ENCODE data around the gene RNF44. TPM values are rescaled to one million over a fixed set of nuclear protein-coding genes. Genes with fewer than 3 reads are reported as not detected.
A peak's percentile ranks its signal among the peaks of the same experiment; 100 is the strongest.

RNF44 gene
- total RNA-seq, 1 donor from 2014 or later: 44.7 TPM

DNA sequence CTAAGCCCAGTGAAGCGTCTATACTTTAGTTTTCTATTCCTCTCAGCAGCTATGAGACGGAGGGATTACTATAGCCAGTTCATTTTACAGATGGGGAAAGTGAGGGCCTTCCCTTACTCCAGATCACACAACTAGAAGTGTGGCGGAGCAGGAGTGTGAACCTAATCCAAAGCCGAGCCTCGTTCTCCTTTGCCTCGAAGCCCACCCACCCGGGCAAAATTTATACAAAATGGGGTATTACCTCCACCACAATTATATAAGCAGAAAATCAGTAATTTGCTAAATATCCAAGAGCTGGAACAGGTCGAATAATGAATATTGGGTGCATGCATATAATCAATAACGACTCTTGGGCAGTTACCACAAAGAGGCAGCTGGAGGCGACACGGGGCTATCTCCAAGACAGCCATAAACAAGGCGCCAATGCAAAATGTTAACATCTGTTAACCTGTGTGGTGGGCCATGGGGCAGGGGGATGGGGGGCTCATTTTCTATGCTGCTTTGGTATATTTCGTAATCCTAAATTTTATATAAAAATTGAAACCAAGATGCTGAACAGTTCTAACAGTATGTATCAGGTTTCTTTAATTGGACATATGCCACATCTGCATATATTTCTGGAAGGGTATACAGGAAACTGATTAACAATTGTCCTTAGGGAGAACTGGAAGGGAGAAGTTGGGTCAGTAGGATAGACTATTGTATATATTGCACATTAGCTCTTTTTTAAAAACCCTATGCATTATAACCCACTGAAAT lies 1.2 kb upstream of the RNF44 start:
- no peak for ATAC-seq
- no peak for DNase-seq (ENCODE audit: low spot score)
- intact Hi-C loops (cut with DNase I): no loop called here

DNA sequence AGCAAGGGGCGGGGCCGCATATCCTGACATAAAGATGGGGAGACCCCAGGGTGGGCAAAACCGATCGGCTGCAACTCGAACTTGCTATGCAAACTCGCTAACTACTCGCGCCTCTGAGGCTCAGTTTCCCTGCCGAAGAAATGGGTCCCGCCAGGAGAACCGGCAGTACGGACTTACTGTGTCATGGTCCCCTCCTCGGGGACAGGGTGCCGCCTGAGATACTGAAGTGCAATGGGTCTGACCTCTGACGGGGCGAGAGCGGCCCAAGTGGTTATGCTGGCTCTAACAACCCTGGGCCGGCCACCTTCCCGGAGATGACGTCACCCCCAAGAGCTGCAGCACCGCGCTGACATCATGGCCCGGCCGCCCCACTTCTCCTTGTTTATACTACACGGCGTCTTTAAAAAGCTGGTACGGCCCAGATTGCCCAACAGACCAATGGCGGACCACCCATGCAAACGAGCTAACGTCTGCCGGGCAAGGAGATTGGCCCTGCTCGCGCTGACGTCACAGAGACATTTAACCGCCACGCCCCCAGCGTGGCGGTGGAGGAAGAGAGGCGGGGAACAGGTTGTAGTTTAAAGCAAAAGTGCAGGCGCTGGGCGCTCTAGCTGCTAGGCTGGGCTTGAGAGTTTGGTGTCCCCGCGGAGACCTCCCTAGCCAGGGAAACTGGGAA lies 490 bp upstream of the RNF44 start:
- ATAC-seq: peak; percentile 94
- intact Hi-C loops (cut with DNase I): no loop called here

DNA sequence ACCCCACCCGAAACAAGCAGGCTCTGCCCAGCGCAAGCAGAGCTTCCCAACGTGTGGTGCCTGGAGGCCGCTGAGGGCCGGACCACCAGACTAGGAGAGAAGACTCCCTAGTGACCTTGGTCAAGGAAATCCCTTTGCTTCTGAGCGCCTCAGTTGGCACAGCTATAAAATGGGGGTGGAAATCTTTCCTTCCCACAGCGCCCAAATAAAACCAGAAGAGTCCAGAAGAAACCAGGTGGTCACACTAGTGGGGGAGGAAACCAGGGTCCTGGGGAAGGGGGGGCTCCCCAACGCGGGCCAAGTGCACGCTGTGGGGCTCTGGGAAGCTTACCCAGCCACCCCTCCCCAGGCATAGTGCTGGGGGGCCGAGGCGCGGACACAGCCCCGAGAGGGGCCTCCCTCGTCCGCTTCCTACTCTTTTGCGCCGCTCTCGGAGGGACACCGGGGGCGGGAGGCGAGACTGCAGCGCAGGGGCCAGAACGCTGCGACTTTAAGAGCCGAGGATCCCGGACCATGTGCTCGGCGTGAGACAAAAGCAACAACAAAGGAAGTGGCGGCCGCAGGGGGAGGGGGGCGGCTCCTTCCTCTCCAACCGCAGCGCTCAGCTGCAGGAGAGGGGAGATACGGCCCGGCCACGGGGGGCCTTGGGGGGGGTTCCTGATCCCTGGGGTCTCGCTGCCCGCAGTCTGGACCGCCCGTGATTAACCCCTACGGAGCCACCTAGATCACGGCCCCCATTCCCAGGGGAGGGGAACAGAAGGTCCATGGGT lies 885 bp downstream of the RNF44 start:
- peak; percentile 90 for DNase-seq (ENCODE audit: low spot score)
- intact Hi-C loops (cut with DNase I): no loop called here
- ATAC-seq: peak; percentile 53

More for the DNA sequence above, 490 bp upstream of the RNF44 start:
- DNase-seq (ENCODE audit: low spot score): peak; percentile 99

DNA sequence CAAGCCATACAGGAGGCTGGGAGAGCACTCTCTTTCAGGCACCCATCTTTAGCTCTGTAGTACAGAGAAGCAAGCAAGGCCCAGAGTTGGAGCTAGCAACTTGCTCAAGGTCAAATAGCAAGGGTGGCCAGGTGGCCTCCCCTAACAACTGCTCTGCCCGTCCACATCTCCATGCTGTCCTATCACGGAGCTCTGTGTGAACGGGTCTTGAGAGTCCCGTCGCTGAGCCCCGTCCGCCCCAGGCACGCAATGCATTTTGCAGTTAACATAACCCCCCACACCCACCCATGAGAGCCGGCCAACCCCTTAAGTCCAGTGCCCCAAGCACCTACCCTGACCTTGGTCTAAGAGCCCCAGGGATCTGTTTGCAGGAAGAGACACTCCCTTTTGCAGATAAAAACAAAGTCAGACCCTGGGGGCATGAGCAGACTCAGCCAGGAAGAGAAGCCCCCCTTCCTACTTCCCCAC lies 1.5 kb downstream of the RNF44 start:
- intact Hi-C loops (cut with DNase I): no loop called here

DNA sequence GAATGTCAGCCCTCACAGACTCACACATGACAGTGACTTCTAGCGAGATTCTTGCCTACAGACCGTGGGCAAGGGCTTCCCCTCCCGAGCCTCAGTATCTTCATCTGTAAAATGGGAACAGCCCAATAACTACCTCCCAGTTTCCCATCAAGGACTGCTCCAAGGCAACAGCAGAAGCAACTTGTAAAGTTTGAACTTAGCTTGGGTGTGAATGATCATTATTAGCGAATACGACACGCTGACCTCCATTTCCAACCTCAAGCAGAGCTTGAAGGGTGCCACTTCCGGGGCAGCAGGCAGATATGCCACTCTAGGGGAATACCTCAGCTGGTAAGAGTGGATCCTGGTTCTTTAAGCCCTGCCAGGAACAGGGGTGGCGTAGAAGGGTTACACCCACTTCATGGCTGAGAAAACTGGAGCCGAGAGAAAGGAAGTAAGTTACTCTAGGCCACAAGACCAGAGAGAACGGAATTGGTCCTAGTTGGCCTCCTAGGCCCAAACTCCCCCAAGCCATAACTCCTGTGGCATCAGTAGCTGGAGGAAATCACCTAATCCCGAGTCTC lies 2.0 kb downstream of the RNF44 start:
- ATAC-seq (no peak), DNase-seq (ENCODE audit: low spot score) (no peak)
- intact Hi-C loops (cut with DNase I): no loop called here

More for the DNA sequence above, 1.5 kb downstream of the RNF44 start:
- DNase-seq (ENCODE audit: low spot score) (no peak), ATAC-seq (no peak)

DNA sequence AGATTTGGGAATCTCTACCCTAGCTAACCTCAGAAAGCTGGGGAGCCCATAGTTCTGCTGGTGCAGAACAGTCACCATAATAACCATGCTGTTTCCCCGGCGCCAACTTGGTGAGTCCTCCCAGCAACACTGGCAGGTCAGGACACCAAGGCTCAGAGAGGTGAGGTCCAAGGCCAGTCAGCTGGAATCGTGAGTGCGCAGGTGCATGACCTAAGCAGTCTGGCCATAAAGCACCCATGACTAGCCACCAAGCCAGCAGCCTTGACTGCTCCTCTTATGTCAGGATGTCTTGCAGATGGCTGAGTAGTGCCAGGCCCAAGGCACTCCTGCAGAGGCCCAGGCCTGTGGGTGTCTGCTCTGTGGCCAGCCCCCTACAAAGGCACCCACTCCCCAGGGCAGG lies 2.6 kb downstream of the RNF44 start:
- intact Hi-C loops (cut with DNase I): no loop called here
- no peak for DNase-seq (ENCODE audit: low spot score)
- ATAC-seq: no peak

DNA sequence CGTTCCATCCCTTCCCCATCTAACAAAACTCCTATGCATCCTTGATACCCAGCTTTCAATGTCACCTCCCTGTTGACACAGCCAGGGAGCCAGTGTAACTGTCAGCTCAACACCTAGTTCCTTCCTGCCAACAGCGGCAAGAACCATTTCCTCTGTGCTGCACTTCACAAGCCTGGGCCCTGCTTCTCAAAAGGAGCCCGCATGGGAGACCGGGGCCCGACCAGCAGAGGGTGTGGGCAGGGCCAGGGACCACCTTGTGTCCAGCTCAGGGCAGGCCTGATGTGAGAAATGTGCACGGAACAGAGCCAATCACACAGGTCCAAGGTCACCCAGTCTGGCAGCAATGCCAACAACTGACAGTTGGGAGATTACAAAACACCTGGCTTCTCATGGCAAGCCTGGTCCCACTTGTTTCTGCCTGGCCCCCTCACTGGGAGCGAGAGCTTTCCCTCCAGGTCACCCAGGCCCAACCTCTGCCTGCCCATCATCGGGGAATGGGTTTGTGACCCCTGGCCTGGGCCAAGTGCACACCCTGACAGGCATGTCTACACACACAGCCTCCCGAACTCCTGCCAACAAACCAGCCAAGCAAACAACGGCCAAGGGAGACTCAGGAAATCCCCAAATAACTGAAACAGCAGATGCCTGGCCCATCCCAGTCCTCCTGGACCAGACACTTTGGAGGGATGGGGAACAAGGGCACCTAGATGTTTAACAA lies 3.1 kb downstream of the RNF44 start:
- DNase-seq (ENCODE audit: low spot score): peak; percentile 62
- intact Hi-C loops (cut with DNase I): no loop called here
- no peak for ATAC-seq

DNA sequence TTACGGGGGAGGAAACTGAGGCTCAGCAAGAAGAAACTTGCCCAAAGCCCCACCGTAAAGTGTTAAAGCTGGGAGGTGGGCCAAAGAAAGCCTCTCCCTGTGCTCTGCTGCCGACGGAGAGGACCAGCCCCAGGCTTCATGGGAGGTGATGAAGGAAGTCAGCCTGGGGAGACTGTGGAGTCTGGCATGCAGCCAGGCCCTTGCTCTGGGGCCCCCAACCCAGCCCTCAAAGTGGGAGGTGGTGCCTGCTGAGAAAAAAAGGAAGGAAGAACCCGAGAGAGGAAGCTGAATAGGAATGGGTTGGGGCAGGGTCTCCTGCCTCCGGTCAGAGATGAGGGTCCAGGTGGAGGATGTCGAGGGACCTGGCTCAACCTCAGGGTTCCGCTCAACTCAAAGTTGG lies 3.8 kb downstream of the RNF44 start:
- intact Hi-C loops (cut with DNase I): no loop called here
- DNase-seq (ENCODE audit: low spot score) (peak; percentile 75), ATAC-seq (no peak)

DNA sequence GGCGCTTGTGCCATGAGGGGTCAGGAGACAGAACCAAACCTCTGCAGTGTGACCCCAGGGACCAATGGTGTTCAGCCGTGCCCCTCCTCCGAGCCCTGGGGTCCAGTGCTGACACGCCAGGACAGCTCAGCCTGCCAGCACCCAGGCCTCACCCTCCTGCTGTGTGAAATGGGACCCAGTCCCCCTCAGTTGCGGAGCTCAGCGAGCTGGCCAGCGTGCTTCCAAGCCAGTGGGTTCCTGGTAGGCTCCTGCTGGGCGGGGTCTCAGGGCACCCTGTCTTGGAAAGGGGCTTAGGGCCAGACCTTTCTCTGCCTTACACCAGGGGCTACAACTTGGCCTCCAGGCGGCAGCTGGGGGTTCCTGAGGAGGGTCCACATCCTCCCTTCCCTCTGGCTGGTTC lies 4.4 kb downstream of the RNF44 start:
- DNase-seq (ENCODE audit: low spot score) (peak; percentile 55), ATAC-seq (no peak)
- intact Hi-C loops (cut with DNase I): no loop called here

DNA sequence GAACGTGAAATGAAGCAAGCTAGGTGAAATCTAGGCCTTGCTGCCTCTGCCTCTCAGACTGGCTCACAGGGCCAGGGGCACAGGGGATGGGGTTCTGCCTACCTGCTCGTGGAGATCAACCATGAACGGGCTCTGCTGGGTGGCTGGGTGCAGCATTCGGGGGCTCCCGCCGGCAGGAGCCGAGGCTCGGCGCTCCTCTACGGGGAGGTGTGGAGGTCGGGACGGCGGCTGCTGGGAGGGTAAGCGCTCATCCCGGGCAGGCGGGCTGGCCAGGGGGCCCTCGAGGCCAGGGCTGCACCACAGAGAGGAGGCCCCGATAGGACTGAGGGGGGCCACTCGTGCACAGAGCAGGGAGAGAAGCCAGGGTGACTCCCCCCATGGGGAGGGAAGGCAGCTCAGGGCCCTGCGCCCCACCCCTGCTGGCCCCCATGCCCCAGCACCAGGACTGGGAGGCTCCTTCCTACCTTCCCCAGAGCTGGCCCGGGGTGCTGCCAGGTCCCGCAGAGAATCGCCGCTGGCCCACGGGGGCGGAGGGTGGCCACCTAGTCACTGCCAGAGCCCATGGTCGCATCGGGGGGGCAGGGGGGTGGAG lies 5.2 kb downstream of the RNF44 start:
- DNase-seq (ENCODE audit: low spot score): peak; percentile 55
- no peak for ATAC-seq
- intact Hi-C loops (cut with DNase I): no loop called here

DNA sequence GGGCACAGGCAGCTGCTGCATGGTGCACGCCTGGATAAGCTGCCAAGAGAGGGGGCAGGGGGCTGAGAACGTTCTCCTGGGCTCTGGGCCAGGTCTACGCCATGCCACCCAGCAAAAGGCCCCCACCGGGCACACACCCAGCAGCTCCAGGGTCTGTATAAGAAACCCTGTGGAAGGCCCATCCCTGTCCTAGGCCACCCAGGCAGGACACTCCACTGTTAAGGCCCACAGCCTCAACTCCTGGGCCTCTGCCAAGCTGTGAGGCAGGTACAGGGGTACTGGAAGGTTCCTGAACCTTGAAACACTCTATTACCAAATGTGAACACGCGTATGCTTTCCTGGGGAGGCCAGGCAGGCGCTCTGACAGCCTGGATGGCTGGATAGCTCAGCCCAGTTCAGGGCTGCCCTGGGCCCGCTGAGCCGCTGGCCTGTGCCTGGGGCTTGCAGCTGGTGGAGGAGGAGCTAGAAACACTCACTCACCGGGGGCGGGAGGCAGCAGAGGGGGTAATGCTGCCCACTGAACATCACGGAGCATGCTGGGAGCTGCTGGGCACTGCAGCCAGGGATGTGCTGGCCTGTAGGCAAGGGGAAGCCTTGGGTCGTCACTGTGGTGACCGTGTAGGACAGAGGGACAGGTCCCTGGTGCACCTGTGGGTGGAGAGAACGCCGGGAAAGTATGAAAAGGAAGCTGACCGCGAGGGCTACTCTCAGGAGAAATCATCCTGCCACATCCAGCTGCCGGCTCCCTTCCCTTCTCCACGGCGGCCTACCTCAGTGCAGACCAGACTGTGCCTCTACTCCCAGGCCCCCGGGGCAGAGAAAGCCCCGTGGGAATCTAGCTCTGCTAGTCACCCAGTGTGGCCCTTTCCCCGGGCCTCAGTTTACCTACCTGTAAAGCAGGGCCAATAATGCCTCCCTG lies 6.0 kb downstream of the RNF44 start:
- ATAC-seq (peak; percentile 58), DNase-seq (ENCODE audit: low spot score) (peak; percentile 65)
- intact Hi-C loops (cut with DNase I): no loop called here

DNA sequence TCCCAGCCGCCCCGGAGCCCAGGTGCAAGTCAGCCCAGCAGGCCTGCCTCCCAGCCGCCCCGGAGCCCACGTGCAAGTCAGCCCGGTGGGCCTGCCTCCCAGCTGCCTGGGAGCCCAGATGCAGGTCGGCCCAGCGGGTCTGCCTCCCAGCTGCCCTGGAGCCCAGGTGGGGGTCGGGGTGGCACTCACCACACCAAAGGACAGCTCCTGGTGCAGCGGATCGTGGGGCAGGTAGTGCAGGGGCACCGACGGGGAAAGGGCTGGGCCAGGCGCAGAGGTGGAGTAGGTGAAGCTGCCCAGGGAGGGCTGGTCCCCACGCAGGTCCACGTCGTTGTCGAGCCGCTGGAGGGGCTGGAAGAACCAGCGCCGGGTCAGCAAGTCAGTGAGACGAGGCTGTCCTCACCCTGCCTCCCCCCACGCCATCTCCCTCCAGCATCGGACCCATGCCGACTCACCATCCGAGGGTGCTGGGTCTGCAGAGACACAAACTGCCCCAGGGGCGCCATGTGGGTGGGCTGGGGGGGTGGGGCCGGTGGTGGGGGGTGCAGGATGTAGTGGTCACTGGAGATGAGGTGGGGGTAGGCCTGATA lies 6.7 kb downstream of the RNF44 start:
- peak; percentile 57 for DNase-seq (ENCODE audit: low spot score)
- intact Hi-C loops (cut with DNase I): no loop called here
- ATAC-seq: no peak

DNA sequence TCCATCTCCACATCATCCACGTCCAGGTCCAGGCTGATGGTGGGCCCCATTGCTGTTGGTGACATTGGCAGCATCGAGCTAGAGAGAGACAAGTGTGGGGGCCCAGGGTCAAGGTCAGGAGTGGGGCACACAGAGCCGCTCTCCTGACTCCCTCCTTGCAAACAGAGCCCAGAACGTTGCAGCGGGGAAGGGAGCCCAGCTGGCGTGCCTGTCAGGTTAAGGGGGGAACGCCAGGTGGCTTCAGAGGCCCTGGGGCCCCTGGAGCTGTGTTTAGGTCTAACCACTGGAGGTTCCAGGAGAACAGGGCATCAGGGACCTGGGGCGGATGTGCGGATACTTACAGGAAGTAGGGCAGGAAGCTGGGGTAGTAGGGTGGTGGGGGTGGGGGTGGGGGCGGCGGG lies 7.5 kb downstream of the RNF44 start:
- DNase-seq (ENCODE audit: low spot score): no peak
- ATAC-seq: no peak
- intact Hi-C loops (cut with DNase I): no loop called here

DNA sequence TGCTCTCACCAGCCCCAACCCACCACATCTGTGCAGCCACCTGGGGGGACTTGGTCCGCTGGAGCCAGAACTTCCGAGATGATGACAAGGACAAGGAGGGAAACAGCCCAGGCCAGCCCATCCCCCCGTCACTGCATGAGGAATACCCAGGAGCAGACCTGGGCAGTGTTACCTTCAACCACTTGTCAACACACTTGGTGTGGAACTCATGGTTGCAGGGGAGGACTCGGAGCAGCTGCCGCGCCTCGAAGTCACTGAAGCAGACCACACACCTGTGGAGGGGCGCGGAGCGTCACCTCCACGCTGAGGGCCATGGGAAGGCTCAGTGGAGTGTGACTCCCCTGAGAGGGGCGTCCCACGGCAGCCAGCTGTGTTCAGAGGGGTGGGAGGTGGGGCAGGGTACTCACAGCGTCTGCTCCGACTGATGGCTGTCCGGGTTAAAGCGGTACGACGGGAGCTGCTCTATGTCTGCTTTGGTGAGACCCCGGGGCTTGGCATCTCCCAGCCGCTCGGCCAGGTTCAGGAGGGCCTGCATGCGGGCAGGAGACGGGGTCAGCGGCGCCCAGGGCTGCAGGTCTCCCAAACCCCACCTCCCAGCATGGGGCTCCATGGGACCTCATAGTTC lies 8.0 kb downstream of the RNF44 start:
- intact Hi-C loops (cut with DNase I): no loop called here
- ATAC-seq (no peak), DNase-seq (ENCODE audit: low spot score) (peak; percentile 58)

DNA sequence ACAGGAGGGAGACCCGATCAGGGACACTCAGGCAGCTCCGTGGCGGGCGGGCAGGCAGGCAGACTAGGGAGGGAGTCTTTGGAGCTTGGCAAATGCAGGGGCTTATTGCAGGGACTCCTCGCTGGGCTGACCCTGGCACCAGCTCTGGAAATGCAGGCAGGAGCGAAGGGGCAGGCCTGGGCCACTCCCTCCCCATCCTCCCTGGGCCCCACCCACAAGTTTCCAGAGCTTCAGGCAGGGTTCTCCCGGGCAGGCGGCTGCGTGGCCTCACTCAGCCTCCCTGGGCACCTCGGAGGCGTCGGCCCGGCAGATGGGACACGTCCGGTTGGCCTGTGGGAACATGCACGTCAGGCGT lies 8.5 kb downstream of the RNF44 start:
- DNase-seq (ENCODE audit: low spot score): no peak
- peak; percentile 58 for ATAC-seq
- intact Hi-C loops (cut with DNase I): no loop called here

DNA sequence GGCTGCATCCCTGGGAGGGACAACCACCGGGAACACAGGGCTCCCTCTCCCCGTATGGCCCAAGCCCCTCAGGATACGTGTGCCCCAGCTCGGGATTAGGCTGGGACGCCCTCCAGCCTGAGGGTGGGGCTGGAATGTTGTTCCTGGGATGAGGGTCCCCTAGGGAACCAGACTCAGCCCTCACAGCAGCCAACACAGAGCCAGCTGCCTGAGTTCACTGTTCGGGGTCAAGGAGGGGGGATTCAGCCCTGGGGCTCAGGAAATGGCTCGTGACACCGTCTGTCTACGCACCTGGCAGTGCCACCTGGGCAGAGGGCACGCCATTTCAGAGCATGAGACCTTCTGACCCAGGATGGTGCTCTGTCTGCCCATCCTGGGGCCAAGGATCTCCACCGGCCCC lies 8.9 kb downstream of the RNF44 start:
- DNase-seq (ENCODE audit: low spot score): no peak
- intact Hi-C loops (cut with DNase I): no loop called here
- peak; percentile 77 for ATAC-seq

Data from sciatic nerve (tissue), 2 donors.